A673 (cell line): ENCODE results near the gene HIPK1. TPM values are rescaled to one million over a fixed set of nuclear protein-coding genes. Genes with fewer than 3 reads are reported as not detected.

Source experiments
- BruUV-seq: library from RNA; stranded (reverse); fragments of 400-500 nt; replicated peaks from 2 replicates; lab custom pipeline; 2021; lab: Mats Ljungman, UMichigan
- CTCF ChIA-PET: fragments of 300-600 bp; sonication (Branson Sonifier 250); formaldehyde crosslinking; loops from one replicate; lab custom pipeline; 2022; ENCODE audit warnings: antibody characterized with exemption; lab: Charles Lee
- POLR2A ChIA-PET: fragments of 300-600 bp; sonication (Branson Sonifier 250); formaldehyde crosslinking; loops from one replicate; lab custom pipeline; 2022; ENCODE audit warnings: antibody characterized with exemption; ENCODE audit not compliant: low non-redundant PET; lab: Charles Lee
- DNase-seq: peaks from one replicate; pipeline ENCODE4 v3.0.0-alpha.2; 2015; ENCODE audit warnings: low spot score
- H3K27ac ChIP-seq: fragments of 200-600 bp; sonication (generic); 2 replicates; pipeline ENCODE4 v1.5.1; 2016; ENCODE audit warnings: mixed run types, low read depth, mild to moderate bottlenecking, mixed read lengths, antibody characterized with exemption, low read length; ENCODE audit not compliant: poor library complexity, severe bottlenecking
- H3K27me3 ChIP-seq: fragments of 200-600 bp; sonication (generic); replicated peaks from 2 replicates; pipeline ENCODE4 v1.6.1; 2017; ENCODE audit warnings: mixed run types, low read depth, mild to moderate bottlenecking, mixed read lengths, antibody characterized with exemption, low read length; ENCODE audit not compliant: insufficient read depth, poor library complexity
- H3K36me3 ChIP-seq: fragments of 200-600 bp; sonication (generic); 2 replicates; pipeline ENCODE4 v1.6.1; 2016; ENCODE audit warnings: mixed run types, mild to moderate bottlenecking, mixed read lengths, antibody characterized with exemption, low read length; ENCODE audit not compliant: insufficient read depth, poor library complexity, severe bottlenecking
- H3K4me1 ChIP-seq: fragments of 200-600 bp; sonication (generic); 2 replicates; pipeline ENCODE4 v1.6.1; 2017; ENCODE audit warnings: mixed run types, mild to moderate bottlenecking, mixed read lengths, antibody characterized with exemption, low read length; ENCODE audit not compliant: insufficient read depth, poor library complexity, severe bottlenecking
- H3K4me3 ChIP-seq: fragments of 200-600 bp; sonication (generic); 2 replicates; pipeline ENCODE4 v1.5.1; 2016; ENCODE audit warnings: low read depth, mixed run types, mild to moderate bottlenecking, mixed read lengths, low read length; ENCODE audit not compliant: poor library complexity, severe bottlenecking
- H3K9me3 ChIP-seq: fragments of 200-600 bp; sonication (generic); 2 replicates; pipeline ENCODE4 v1.6.1; 2016; ENCODE audit warnings: mixed run types, low read depth, mild to moderate bottlenecking, mixed read lengths, antibody characterized with exemption, low read length; ENCODE audit not compliant: poor library complexity, severe bottlenecking
- CTCF ChIP-seq: fragments of 300-800, 200-600 bp; sonication (generic); conservative IDR thresholded peaks from 2 replicates; pipeline ENCODE4 v1.5.1; 2017; ENCODE audit warnings: low read depth, mild to moderate bottlenecking, antibody characterized with exemption, low read length, moderate library complexity, mixed read lengths
- EZH2 ChIP-seq: fragments of 200-600 bp; sonication (generic); IDR thresholded peaks from 2 replicates; pipeline ENCODE4 v1.6.1; 2017; ENCODE audit warnings: borderline replicate concordance, low read depth, mild to moderate bottlenecking, mixed read lengths, antibody characterized with exemption, low read length; ENCODE audit not compliant: poor library complexity, severe bottlenecking
- intact Hi-C: fragments of 100-400 bp; cut with micrococcal nuclease; formaldehyde crosslinking; loops from one replicate; pipeline ENCODE4 v1.10.0; 2022; ENCODE audit not compliant: unreplicated experiment
- total RNA-seq: library from RNA; stranded (reverse); gene quantifications from 2 replicates; pipeline ENCODE4 v1.2.3, GENCODE V29; 2021

HIPK1 gene
- total RNA-seq, 1 experiment from 2014 or later: 81.3 TPM

GRCh38 chr1:113930499-113931161 lies 1.5 kb downstream of the HIPK1 start:
- H3K27ac ChIP-seq: peak overlapping the region; percentile 86
- no TSS peak for BruUV-seq
- H3K4me1 ChIP-seq: peaks cover 25% of the 10 kb centered on the region
- peaks cover 4% of the 10 kb centered on the region for H3K36me3 ChIP-seq
- H3K4me3 ChIP-seq: peak overlapping the region; percentile 96
- DNase-seq: peak; percentile 44
- ChIA-PET POLR2A (no interaction called here), CTCF (interaction anchor here (0.6 to 0.7 kb wide), 2 partner anchors 100 to 1125 kb away, joined by 3 to 5 read pairs; no protein-coding TSS in a partner anchor)
- no peaks in the 10 kb centered on the region for H3K27me3 ChIP-seq
- intact Hi-C loops: no loop called here
- TF ChIP-seq CTCF (no peak), EZH2 (no peak)
- no peaks in the 10 kb centered on the region for H3K9me3 ChIP-seq

- Histone ChIP-seq H3K4me1 (peaks cover 33% of the 10 kb centered on the region), H3K9me3 (no peaks in the 10 kb centered on the region), H3K27ac (peak overlapping the region; percentile 86), H3K27me3 (no peaks in the 10 kb centered on the region), H3K36me3 (peaks cover 4% of the 10 kb centered on the region), H3K4me3 (peak overlapping the region; percentile 96)
- TF ChIP-seq EZH2 (no peak), CTCF (no peak)
- CTCF ChIA-PET: no interaction called here
- POLR2A ChIA-PET: no interaction called here
- intact Hi-C loops: no loop called here
- no peak for DNase-seq
- BruUV-seq: no TSS peak
Measured at GRCh38 chr1:113931451-113931851, 2.3 kb downstream of the HIPK1 start.

GRCh38 chr1:113934006-113934405 lies 4.9 kb downstream of the HIPK1 start:
- POLR2A ChIA-PET: no interaction called here
- Histone ChIP-seq H3K9me3 (no peaks in the 10 kb centered on the region), H3K27ac (peak overlapping the region; percentile 1), H3K27me3 (no peaks in the 10 kb centered on the region), H3K36me3 (peaks cover 4% of the 10 kb centered on the region), H3K4me1 (peaks cover 49% of the 10 kb centered on the region), H3K4me3 (no peak overlapping the region)
- DNase-seq: no peak
- intact Hi-C loops: no loop called here
- no TSS peak for BruUV-seq
- CTCF ChIA-PET: no interaction called here
- no peak for TF ChIP-seq EZH2
- no peak for TF ChIP-seq CTCF
